HepG2 (cell line): ENCODE measurements around the gene SCARF1. TPM values are rescaled to one million over a fixed set of nuclear protein-coding genes. Genes with fewer than 3 reads are reported as not detected.

Experiments used
- ATF7-NPFF ChIP-seq: sonication (generic); formaldehyde crosslinking; IDR thresholded peaks from 2 replicates; pipeline ENCODE4 v1.8.1; 2023; ENCODE audit warnings: mild to moderate bottlenecking, low read depth, missing genetic modification reagents, moderate library complexity
- EP300 ChIP-seq, 3 experiments: sonication (generic) in 1 of 3; formaldehyde crosslinking in 1 of 3; IDR thresholded peaks; 2 replicates each; pipeline versions ENCODE4 v1.5.1 to v1.6.1; 2011 to 2020; ENCODE audit warnings: low read depth in 2 of 3, low read length in 2 of 3, borderline replicate concordance in 1 of 3, improper control_type of control experiment in 1 of 3, mild to moderate bottlenecking in 1 of 3, missing genetic modification reagents in 1 of 3, moderate library complexity in 1 of 3
- GATAD2A ChIP-seq: IDR thresholded peaks from 2 replicates; pipeline ENCODE4 v1.6.1; 2016
- HOXA3 ChIP-seq: sonication (generic); formaldehyde crosslinking; IDR thresholded peaks from 2 replicates; pipeline ENCODE4 v1.5.0; 2020; ENCODE audit warnings: missing genetic modification reagents
- IRF2 ChIP-seq: IDR thresholded peaks from 2 replicates; pipeline ENCODE4 v1.6.1; 2018; ENCODE audit warnings: missing genetic modification reagents, missing compliant biosample characterization
- KLF12 ChIP-seq: sonication (generic); formaldehyde crosslinking; IDR thresholded peaks from 2 replicates; pipeline ENCODE4 v1.4.0; 2020; ENCODE audit warnings: missing genetic modification reagents, borderline replicate concordance
- MXI1 ChIP-seq: IDR thresholded peaks from 3 replicates; pipeline ENCODE4 v1.6.1; 2012; ENCODE audit warnings: low read depth, low read length, inconsistent platforms, borderline replicate concordance
- NCOA2 ChIP-seq: sonication (generic); formaldehyde crosslinking; IDR thresholded peaks from 2 replicates; pipeline ENCODE4 v1.8.0; 2022; ENCODE audit warnings: inconsistent platforms
- PHF8 ChIP-seq: sonication (generic); formaldehyde crosslinking; IDR thresholded peaks from 2 replicates; pipeline ENCODE4 v1.5.0; 2020; ENCODE audit warnings: missing genetic modification reagents
- RXRA ChIP-seq: sonication (generic); formaldehyde crosslinking; IDR thresholded peaks from 2 replicates; pipeline ENCODE4 v1.5.1; 2020; ENCODE audit warnings: missing genetic modification reagents
- RXRB ChIP-seq: IDR thresholded peaks from 2 replicates; pipeline ENCODE4 v1.6.1; 2016; ENCODE audit warnings: borderline replicate concordance, missing genetic modification reagents, missing compliant biosample characterization
- YEATS4 ChIP-seq: sonication (generic); formaldehyde crosslinking; IDR thresholded peaks from 2 replicates; pipeline ENCODE4 v1.4.0; 2020; ENCODE audit warnings: missing genetic modification reagents, borderline replicate concordance
- ZMYM3 ChIP-seq: sonication (generic); formaldehyde crosslinking; IDR thresholded peaks from 2 replicates; pipeline ENCODE4 v1.5.1; 2020; ENCODE audit warnings: mild to moderate bottlenecking, missing genetic modification reagents
- polyA plus RNA-seq, 8 experiments: library from polyadenylated mRNA; depleted of rRNA in 3 of 8; stranded (reverse) in 7 of 8; unstranded in 1 of 8; fragments of >200 nt; fragmentation: Illumina TruSeq in 4 of 8; extraction: Trizol in 4 of 8; gene quantifications; 2 replicates each; pipeline versions ENCODE4 v1.2.1 to v1.2.3, GENCODE V29; 2011 to 2016; ENCODE audit warnings: low read depth in 4 of 8, missing spikeins in 1 of 8, mixed read lengths in 1 of 8; ENCODE audit not compliant: insufficient read depth in 1 of 8
- total RNA-seq, 5 experiments: library from RNA; depleted of rRNA; stranded (reverse); fragments of >200 nt; fragmentation: Illumina TruSeq; extraction: Trizol; gene quantifications; 2 replicates each; pipeline ENCODE4 v1.2.3, GENCODE V29; 2016; ENCODE audit warnings: low read depth in 1 of 5
- TF ChIP-seq, protein P1 (sequence below): sonication (generic); formaldehyde crosslinking; IDR thresholded peaks from 2 replicates; pipeline ENCODE4 v1.4.0; 2020; ENCODE audit warnings: mild to moderate bottlenecking, missing genetic modification reagents
- TF ChIP-seq, protein P2 (sequence below): sonication (generic); formaldehyde crosslinking; IDR thresholded peaks from 2 replicates; pipeline ENCODE4 v1.4.0; 2020; ENCODE audit warnings: missing genetic modification reagents; ENCODE audit errors: not compliant biosample characterization
- TF ChIP-seq, protein P3 (sequence below): sonication (generic); formaldehyde crosslinking; IDR thresholded peaks from 2 replicates; pipeline ENCODE4 v1.5.1; 2020; ENCODE audit warnings: mild to moderate bottlenecking, missing genetic modification reagents, moderate library complexity

SCARF1 gene
- total and polyA plus RNA-seq, 2 of the 13 experiments (the other 11 are each of a cell fraction or from before 2014, with no cell fraction given) = 0.24 to 0.71 TPM

DNA sequence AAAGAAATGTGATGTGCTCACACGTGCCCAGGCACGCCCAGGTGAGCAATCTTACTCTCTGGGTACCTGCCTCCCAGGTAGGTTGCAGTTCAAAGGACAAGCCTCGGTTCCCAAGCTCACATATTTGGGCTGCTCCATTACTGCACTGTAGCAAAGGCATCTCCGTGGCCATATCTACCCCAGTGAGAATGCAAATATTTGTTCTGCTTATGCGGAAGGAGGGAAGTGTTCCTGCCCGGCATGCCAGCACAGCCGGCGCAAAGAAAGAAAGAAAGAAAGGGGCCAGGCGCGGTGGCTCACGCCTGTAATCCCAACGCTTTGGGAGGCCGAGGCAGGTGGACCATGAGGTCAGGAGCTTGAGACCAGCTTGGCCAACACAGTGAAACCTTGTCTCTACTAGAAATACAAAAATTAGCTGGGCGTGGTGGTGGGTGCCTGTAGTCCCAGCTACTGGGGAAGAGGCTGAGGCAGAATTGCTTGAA, 47.6 kb downstream of the SCARF1 start (continued):
- TF ChIP-seq, protein P1, sequence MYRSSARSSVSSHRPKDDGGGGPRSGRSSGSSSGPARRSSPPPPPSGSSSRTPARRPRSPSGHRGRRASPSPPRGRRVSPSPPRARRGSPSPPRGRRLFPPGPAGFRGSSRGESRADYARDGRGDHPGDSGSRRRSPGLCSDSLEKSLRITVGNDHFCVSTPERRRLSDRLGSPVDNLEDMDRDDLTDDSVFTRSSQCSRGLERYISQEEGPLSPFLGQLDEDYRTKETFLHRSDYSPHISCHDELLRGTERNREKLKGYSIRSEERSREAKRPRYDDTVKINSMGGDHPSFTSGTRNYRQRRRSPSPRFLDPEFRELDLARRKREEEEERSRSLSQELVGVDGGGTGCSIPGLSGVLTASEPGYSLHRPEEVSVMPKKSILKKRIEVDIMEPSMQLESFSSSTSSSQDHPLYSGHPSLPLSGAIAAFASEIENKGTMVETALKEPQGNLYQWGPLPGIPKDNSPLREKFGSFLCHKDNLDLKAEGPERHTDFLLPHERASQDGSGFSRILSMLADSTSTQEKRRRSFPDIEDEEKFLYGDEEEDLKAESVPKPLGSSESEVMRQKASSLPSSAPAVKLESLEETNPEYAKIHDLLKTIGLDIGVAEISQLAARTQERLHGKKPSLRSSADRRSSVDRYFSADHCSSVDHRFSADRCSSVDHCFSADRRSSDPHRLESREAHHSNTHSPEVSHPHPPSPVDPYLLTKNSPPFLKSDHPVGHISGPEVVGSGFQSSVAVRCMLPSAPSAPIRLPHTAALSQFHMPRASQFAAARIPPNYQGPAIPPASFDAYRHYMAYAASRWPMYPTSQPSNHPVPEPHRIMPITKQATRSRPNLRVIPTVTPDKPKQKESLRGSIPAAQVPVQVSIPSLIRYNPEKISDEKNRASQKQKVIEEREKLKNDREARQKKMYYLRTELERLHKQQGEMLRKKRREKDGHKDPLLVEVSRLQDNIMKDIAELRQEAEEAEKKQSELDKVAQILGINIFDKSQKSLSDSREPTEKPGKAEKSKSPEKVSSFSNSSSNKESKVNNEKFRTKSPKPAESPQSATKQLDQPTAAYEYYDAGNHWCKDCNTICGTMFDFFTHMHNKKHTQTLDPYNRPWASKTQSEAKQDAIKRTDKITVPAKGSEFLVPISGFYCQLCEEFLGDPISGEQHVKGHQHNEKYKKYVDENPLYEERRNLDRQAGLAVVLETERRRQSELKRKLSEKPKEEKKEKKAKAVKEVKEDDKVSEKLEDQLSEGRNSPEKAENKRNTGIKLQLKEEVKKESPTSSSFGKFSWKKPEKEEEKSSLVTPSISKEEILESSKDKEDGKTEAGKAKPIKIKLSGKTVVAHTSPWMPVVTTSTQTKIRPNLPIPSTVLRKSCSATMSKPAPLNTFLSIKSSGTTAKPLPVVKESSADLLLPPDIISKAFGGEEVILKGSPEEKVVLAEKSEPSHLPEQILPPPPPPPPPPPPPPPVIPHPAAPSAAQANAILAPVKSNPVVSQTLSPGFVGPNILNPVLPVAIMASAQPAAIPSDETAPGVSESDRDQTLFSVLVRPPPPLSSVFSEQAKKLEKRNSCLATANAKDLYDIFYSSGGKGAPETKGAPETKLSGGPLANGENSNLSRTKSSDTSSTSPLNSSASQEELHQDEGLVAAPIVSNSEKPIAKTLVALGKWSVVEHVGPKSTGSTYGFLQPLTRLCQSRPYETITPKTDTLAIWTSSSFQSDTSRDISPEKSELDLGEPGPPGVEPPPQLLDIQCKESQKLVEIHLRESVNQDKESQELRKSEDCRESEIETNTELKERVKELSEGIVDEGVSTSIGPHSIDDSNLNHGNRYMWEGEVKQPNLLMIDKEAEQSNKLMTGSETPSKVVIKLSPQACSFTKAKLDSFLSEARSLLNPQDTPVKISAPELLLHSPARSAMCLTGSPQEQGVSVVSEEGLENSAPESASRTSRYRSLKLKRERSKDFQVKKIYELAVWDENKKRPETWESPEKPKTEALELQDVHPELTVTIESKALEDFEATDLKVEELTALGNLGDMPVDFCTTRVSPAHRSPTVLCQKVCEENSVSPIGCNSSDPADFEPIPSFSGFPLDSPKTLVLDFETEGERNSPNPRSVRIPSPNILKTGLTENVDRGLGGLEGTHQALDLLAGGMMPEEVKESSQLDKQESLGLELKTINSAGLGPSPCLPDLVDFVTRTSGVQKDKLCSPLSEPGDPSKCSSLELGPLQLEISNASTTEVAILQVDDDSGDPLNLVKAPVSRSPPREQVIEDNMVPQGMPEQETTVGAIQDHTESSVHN (CRISPR knock-in tag) = no peak
- TF ChIP-seq ZMYM3 (CRISPR knock-in tag) = peak; percentile 71; the same call in 1 of the 2 replicates
- TF ChIP-seq GATAD2A (CRISPR knock-in tag) = peak; percentile 92
- peak; percentile 25; the same call in 1 of the 2 replicates for TF ChIP-seq PHF8
- TF ChIP-seq YEATS4 (CRISPR knock-in tag) = 0 out of 2 replicates have a peak, but pooled peaks have one; percentile 45
- peak; percentile 77; the same call in 1 of the 2 replicates for TF ChIP-seq NCOA2 (CRISPR knock-in tag)
- TF ChIP-seq KLF12 = no peak
- peak; percentile 81 for TF ChIP-seq RXRB (CRISPR knock-in tag)
- TF ChIP-seq RXRA = no peak; the same call in 1 of the 2 replicates
- TF ChIP-seq, protein P2, sequence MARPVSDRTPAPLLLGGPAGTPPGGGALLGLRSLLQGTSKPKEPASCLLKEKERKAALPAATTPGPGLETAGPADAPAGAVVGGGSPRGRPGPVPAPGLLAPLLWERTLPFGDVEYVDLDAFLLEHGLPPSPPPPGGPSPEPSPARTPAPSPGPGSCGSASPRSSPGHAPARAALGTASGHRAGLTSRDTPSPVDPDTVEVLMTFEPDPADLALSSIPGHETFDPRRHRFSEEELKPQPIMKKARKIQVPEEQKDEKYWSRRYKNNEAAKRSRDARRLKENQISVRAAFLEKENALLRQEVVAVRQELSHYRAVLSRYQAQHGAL = no peak
- TF ChIP-seq ATF7-NPFF (CRISPR knock-in tag) = 0 out of 2 replicates have a peak, but pooled peaks have one; percentile 14
- TF ChIP-seq, protein P3, sequence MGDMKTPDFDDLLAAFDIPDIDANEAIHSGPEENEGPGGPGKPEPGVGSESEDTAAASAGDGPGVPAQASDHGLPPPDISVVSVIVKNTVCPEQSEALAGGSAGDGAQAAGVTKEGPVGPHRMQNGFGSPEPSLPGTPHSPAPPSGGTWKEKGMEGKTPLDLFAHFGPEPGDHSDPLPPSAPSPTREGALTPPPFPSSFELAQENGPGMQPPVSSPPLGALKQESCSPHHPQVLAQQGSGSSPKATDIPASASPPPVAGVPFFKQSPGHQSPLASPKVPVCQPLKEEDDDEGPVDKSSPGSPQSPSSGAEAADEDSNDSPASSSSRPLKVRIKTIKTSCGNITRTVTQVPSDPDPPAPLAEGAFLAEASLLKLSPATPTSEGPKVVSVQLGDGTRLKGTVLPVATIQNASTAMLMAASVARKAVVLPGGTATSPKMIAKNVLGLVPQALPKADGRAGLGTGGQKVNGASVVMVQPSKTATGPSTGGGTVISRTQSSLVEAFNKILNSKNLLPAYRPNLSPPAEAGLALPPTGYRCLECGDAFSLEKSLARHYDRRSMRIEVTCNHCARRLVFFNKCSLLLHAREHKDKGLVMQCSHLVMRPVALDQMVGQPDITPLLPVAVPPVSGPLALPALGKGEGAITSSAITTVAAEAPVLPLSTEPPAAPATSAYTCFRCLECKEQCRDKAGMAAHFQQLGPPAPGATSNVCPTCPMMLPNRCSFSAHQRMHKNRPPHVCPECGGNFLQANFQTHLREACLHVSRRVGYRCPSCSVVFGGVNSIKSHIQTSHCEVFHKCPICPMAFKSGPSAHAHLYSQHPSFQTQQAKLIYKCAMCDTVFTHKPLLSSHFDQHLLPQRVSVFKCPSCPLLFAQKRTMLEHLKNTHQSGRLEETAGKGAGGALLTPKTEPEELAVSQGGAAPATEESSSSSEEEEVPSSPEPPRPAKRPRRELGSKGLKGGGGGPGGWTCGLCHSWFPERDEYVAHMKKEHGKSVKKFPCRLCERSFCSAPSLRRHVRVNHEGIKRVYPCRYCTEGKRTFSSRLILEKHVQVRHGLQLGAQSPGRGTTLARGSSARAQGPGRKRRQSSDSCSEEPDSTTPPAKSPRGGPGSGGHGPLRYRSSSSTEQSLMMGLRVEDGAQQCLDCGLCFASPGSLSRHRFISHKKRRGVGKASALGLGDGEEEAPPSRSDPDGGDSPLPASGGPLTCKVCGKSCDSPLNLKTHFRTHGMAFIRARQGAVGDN (CRISPR knock-in tag) = peak; percentile 99
- TF ChIP-seq IRF2 (CRISPR knock-in tag) = peak; percentile 77
- TF ChIP-seq EP300 (IDR thresholded peaks at IDR 0.05; ENCODE audit: low read depth in 2 of 2, low read length in 2 of 2) = peak in 1 of 2 experiments; percentile 70; a peak in 2 of 4 replicates
- no peak; the same call in 1 of the 2 replicates for TF ChIP-seq EP300 (CRISPR knock-in tag; IDR thresholded peaks at IDR 0.05; ENCODE audit: borderline replicate concordance)
- 0 out of 3 replicates have a peak, but pooled peaks have one; percentile 21 for TF ChIP-seq MXI1
- peak; percentile 82 for TF ChIP-seq HOXA3 (CRISPR knock-in tag)
